ENCODE data around the gene TMEM26. TPM values are rescaled to one million over a fixed set of nuclear protein-coding genes. Genes with fewer than 3 reads are reported as not detected.

Gene TMEM26
- total RNA-seq, 1 donor from 2014 or later: 1.0 TPM

DNA sequence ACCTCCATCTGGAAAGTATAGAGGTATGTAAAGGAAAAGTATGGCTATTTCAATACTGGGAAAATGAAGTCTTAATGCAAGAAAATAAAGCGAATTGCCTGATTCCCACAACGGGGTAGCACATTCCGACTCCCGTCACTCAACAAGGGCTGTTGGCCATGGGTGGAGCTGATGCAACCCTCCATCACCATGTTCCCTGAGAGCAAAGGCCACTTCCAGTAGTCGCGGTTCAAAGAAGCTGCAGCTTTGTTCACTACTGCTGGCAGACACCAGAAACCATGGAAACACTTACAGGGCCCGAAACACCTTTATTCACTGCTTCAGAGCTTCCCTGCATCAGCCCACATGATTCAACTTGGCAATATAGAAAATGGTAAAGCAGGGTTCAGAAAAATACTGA, 44.0 kb downstream of the TMEM26 start:
- no peaks in the 10 kb centered on the region for H3K36me3 Mint-ChIP-seq (ENCODE audit: low read depth)
- TF ChIP-seq, protein P1, sequence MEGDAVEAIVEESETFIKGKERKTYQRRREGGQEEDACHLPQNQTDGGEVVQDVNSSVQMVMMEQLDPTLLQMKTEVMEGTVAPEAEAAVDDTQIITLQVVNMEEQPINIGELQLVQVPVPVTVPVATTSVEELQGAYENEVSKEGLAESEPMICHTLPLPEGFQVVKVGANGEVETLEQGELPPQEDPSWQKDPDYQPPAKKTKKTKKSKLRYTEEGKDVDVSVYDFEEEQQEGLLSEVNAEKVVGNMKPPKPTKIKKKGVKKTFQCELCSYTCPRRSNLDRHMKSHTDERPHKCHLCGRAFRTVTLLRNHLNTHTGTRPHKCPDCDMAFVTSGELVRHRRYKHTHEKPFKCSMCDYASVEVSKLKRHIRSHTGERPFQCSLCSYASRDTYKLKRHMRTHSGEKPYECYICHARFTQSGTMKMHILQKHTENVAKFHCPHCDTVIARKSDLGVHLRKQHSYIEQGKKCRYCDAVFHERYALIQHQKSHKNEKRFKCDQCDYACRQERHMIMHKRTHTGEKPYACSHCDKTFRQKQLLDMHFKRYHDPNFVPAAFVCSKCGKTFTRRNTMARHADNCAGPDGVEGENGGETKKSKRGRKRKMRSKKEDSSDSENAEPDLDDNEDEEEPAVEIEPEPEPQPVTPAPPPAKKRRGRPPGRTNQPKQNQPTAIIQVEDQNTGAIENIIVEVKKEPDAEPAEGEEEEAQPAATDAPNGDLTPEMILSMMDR (IDR thresholded peaks at IDR 0.05): no peak
- H3K9me3 Mint-ChIP-seq (ENCODE audit: low read depth): no peaks in the 10 kb centered on the region
- H3K27ac Mint-ChIP-seq (ENCODE audit: unreplicated experiment): no peak overlapping the region
- no peak overlapping the region for H3K4me3 Mint-ChIP-seq (ENCODE audit: unreplicated experiment)
- peaks cover 9% of the 10 kb centered on the region for H3K27me3 Mint-ChIP-seq (ENCODE audit: low read depth)
- H3K4me1 Mint-ChIP-seq (ENCODE audit: low read depth): peaks cover 19% of the 10 kb centered on the region
- DNase-seq (ENCODE audit: low spot score): no peak

DNA sequence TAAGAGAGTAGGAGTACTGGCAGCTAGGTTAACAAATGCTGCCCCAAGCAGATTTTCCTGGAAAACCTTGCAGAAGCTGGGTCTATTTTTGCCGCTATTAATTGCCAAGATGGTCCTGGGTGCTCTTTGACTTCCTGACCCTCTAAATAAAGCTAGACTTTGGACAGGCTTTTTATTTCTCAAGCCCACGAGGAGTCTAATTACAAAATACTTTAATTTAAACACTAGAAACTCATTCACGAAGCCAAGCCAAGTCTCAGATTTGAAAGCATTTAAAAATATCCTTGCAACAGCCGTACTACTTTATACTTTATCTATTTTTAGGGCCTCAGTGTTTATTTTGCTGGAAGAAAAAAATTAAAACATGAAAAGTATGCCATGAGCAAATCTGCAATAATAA, 45.1 kb downstream of the TMEM26 start:
- TF ChIP-seq, protein P1 (IDR thresholded peaks at IDR 0.05): no peak
- Mint-ChIP-seq H3K4me1 (ENCODE audit: low read depth) (peaks cover 19% of the 10 kb centered on the region), H3K9me3 (ENCODE audit: low read depth) (no peaks in the 10 kb centered on the region), H3K4me3 (ENCODE audit: unreplicated experiment) (no peak overlapping the region), H3K36me3 (ENCODE audit: low read depth) (no peaks in the 10 kb centered on the region), H3K27ac (ENCODE audit: unreplicated experiment) (peak overlapping the region; percentile 74), H3K27me3 (ENCODE audit: low read depth) (peaks cover under 1% of the 10 kb centered on the region)
- no peak for DNase-seq (ENCODE audit: low spot score)

DNA sequence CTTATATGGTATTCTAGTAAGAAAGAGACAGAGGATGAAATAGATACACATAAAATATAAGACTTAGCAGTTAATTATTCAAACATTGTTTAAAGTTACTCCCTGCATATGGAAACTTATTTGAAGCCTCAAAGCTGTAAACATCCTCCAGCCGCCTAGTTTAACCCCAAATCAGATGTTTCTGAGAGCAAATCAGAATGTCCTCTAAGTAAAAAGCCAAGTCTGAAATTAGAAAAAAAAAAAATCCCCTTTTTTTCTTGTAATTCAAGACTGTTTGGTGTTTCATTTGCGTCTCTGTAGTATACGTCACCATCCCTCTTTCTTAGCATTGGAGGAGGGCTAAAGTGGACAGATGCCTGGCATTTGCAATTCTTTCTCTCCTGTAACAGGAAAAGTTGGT, 46.4 kb downstream of the TMEM26 start:
- H3K4me1 Mint-ChIP-seq (ENCODE audit: low read depth): peaks cover 19% of the 10 kb centered on the region
- H3K27me3 Mint-ChIP-seq (ENCODE audit: low read depth): no peaks in the 10 kb centered on the region
- H3K27ac Mint-ChIP-seq (ENCODE audit: unreplicated experiment): no peak overlapping the region
- DNase-seq (ENCODE audit: low spot score): no peak
- TF ChIP-seq, protein P1 (IDR thresholded peaks at IDR 0.05): no peak
- H3K4me3 Mint-ChIP-seq (ENCODE audit: unreplicated experiment): no peak overlapping the region
- H3K9me3 Mint-ChIP-seq (ENCODE audit: low read depth): no peaks in the 10 kb centered on the region
- no peaks in the 10 kb centered on the region for H3K36me3 Mint-ChIP-seq (ENCODE audit: low read depth)

DNA sequence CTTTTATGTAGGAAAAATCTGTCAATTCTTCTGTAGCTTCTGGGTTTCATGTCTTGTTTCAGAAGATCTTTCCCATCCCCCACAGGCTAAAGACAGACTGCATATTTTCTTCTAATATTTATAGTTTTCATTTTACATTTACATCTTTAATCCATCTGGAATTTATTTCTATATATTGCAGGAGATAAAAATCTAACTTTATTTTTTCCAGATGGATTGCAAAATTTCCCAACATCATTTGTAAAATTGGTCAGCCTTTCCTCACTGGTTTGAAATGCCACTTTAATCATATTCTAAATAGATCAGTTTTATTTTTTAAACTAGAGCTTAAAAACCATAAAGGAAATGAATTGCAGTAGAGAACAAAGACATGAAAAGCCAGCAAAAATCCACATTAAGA, 46.9 kb downstream of the TMEM26 start:
- TF ChIP-seq, protein P1 (IDR thresholded peaks at IDR 0.05): no peak
- no peak overlapping the region for H3K27ac Mint-ChIP-seq (ENCODE audit: unreplicated experiment)
- no peak for DNase-seq (ENCODE audit: low spot score)
- no peaks in the 10 kb centered on the region for H3K36me3 Mint-ChIP-seq (ENCODE audit: low read depth)
- peaks cover 19% of the 10 kb centered on the region for H3K4me1 Mint-ChIP-seq (ENCODE audit: low read depth)
- no peak overlapping the region for H3K4me3 Mint-ChIP-seq (ENCODE audit: unreplicated experiment)
- H3K27me3 Mint-ChIP-seq (ENCODE audit: low read depth): no peaks in the 10 kb centered on the region
- no peaks in the 10 kb centered on the region for H3K9me3 Mint-ChIP-seq (ENCODE audit: low read depth)

DNA sequence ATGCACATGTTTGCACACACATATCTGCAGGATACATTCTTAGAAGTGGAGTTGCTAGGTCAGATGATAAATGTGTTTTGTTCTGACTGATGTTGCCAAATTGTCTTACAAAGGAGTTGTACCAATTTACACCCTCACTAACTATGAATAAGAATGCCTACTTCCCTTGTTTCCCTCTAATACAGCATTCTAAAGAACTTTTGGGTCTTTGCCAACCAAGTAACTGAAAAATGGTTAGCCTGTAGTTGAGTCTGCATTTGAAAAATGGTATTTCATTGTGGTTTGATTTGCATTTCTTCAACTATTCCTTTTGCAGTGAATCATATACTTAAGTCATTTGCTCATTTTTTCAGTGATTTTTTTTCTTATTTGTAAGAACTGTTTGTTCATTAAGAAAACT, 48.4 kb downstream of the TMEM26 start:
- H3K9me3 Mint-ChIP-seq (ENCODE audit: low read depth): no peaks in the 10 kb centered on the region
- no peak overlapping the region for H3K4me3 Mint-ChIP-seq (ENCODE audit: unreplicated experiment)
- TF ChIP-seq, protein P1 (IDR thresholded peaks at IDR 0.05): no peak
- H3K27me3 Mint-ChIP-seq (ENCODE audit: low read depth): no peaks in the 10 kb centered on the region
- DNase-seq (ENCODE audit: low spot score): no peak
- H3K4me1 Mint-ChIP-seq (ENCODE audit: low read depth): peaks cover 24% of the 10 kb centered on the region
- H3K36me3 Mint-ChIP-seq (ENCODE audit: low read depth): no peaks in the 10 kb centered on the region
- H3K27ac Mint-ChIP-seq (ENCODE audit: unreplicated experiment): no peak overlapping the region
